ENCODE data around the gene HEBP1. TPM values are rescaled to one million over a fixed set of nuclear protein-coding genes. Genes with fewer than 3 reads are reported as not detected.

Gene HEBP1
- total RNA-seq, 2 donors from 2014 or later: 28.3 to 30.4 TPM

DNA sequence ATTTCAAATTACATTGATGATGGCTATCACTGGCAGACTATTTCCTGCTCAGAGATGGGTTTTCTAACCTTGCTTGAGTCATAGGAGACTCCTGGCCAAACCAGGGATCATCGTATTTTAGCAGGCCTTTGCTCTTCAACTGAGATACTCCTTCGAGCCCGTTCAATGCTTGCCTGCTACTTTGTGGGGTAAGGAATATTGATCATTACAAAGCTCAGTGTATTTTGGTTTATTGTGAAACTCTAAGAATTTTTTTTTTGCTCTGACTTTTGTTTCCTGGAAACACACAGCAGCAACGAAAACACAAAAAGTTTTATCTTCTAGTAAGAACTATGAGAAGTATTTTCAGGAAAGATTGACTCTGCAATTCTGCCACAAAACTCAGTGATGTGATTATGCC lies 52.2 kb downstream of the HEBP1 start:
- DNase-seq (no peak), ATAC-seq (replicated peaks in 1 of 2) (no peak)
- H3K4me3 Mint-ChIP-seq: no peak overlapping the region
- no peaks in the 10 kb centered on the region for H3K36me3 Mint-ChIP-seq (ENCODE audit: insufficient read depth in 2 of 2)
- no peaks in the 10 kb centered on the region for H3K9me3 Mint-ChIP-seq
- H3K4me1 Mint-ChIP-seq (ENCODE audit: low read depth): peaks cover 8% of the 10 kb centered on the region
- no peak overlapping the region for H3K27ac Mint-ChIP-seq
- H3K27me3 Mint-ChIP-seq (ENCODE audit: low read depth): no peaks in the 10 kb centered on the region

DNA sequence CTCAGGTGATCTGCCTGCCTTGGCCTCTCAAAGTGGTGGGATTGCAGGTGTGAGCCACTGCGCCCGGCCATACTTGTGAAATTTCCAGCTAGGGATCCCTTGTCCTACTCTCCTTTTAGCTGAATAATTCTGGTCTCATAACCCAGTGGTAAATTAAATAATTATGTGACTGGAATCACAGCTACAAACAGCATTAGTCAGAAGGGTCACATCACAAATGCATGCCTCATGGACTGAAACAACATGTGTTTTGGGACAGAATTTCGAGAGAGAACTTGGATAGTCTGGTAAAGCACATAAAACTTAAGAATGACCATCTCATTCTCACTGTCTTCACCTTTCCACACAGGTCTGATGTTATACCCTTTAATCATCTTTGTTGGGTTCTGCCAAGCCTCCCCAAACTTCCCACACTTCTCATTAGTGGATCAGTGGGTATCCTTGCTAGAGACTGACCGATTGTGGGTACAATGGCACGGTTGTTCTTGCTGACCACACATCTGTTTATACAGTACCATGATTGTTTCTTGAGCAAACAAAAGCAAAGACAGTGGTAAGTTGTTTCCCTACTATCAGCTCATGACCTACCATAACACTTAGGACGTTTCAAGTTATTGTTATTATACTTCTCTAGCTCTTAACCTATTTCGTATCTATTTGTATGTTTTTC lies 53.2 kb downstream of the HEBP1 start:
- no peak overlapping the region for H3K4me3 Mint-ChIP-seq
- DNase-seq (no peak), ATAC-seq (replicated peaks in 1 of 2) (no peak)
- no peaks in the 10 kb centered on the region for H3K27me3 Mint-ChIP-seq (ENCODE audit: low read depth)
- H3K9me3 Mint-ChIP-seq: no peaks in the 10 kb centered on the region
- H3K4me1 Mint-ChIP-seq (ENCODE audit: low read depth): peaks cover 8% of the 10 kb centered on the region
- H3K36me3 Mint-ChIP-seq (ENCODE audit: insufficient read depth in 2 of 2): no peaks in the 10 kb centered on the region
- no peak overlapping the region for H3K27ac Mint-ChIP-seq

DNA sequence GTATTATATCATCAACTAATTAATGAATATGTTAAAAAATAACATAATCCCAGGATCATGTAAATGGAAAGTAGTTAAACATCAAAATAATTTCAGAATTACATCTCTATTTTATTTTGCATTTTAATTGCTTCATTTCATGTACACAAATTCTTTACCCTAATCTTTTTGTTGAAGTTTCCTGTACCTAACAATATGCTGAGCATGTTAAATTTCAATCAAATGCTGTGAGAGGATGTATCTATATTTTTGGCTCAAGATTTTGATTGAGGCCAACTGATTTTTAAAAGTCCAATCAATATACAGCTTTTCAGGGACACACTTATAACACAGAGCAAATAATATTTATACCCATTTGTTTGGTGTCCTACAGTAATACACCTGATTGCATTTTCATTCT lies 54.5 kb downstream of the HEBP1 start:
- no peak for ATAC-seq (replicated peaks in 1 of 2)
- Mint-ChIP-seq H3K4me1 (ENCODE audit: low read depth) (peaks cover 8% of the 10 kb centered on the region), H3K4me3 (no peak overlapping the region), H3K27me3 (ENCODE audit: low read depth) (no peaks in the 10 kb centered on the region), H3K27ac (no peak overlapping the region), H3K9me3 (no peaks in the 10 kb centered on the region), H3K36me3 (ENCODE audit: insufficient read depth in 2 of 2) (no peaks in the 10 kb centered on the region)
- no peak for DNase-seq

DNA sequence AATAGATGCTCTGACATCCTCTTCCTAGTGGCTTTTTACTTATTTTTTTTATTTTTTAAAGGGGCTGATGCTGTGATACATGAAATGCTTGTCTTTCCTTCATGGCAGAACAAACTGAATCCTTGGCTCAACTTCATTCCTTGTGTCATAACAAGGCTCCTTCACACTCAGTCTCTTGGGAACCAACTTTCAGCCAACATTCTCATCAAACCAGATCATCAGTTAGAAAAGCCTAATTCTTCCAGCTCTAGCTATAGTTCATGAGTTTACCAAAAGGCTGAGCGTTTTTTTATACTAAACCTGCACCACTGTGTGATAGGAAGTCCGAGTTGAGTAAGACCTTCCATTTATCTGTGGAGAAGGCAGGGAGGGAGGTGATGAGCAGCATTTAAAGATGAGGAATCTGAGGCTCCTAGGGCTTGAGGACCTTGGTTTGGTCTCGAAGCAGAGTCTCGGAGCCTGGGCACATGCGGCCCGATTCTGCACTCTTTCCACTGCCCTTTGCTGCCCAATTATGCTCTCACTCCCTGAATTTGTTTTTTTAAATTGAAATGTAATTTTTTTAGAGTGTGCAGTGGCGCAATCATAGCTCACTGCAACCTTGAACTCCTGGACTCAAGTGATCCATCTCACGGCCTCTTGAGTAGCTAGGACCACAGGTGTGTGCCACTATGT lies 56.3 kb downstream of the HEBP1 start:
- peaks cover 8% of the 10 kb centered on the region for H3K4me1 Mint-ChIP-seq (ENCODE audit: low read depth)
- H3K9me3 Mint-ChIP-seq: no peaks in the 10 kb centered on the region
- H3K36me3 Mint-ChIP-seq (ENCODE audit: insufficient read depth in 2 of 2): no peaks in the 10 kb centered on the region
- no peaks in the 10 kb centered on the region for H3K27me3 Mint-ChIP-seq (ENCODE audit: low read depth)
- H3K4me3 Mint-ChIP-seq: no peak overlapping the region
- no peak for ATAC-seq (replicated peaks in 1 of 2)
- no peak for DNase-seq
- H3K27ac Mint-ChIP-seq: no peak overlapping the region

DNA sequence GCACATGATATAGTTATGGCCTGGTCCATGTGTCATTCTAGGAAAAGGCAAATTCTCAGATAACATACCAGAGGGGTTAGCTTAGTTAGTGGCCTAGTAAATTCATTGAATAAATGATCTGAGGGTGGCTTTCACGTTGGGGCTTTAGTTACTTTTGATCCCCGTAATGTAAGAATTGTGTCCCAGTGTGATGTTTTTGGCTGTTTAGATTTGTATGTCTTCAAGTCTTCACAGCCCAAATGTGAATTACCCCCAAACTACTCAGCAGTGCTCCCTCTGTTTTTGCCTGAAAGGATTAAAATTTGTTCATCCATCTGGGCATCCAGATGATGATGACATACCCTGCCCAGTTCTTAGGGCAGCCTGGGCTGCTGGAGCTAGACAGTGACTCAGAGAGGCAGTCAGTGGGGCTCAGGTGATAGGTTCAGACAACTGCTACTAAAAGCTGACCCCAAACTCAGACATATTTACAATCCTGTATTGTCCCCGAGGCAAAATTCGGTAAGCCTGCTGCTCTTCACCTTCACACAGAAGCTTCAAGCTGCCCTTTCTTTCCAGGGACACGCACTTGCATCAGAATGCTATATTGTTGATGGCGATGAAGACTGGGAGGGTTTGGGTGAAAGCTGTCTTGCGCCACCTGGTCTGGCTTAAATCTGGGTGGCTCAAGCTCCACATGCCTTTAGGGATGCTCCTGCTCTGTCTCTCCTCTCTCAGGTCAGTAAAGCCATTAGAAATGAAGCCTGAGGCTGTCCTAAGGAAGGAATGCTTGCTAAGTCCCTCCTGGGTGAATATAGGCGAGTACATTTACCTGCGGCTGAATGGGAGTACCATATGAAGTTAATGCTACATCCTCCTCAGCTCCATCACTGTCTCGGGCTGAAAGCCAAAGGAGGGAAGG lies 58.4 kb downstream of the HEBP1 start:
- no peak overlapping the region for H3K27ac Mint-ChIP-seq
- H3K9me3 Mint-ChIP-seq: no peaks in the 10 kb centered on the region
- H3K4me1 Mint-ChIP-seq (ENCODE audit: low read depth): no peaks in the 10 kb centered on the region
- no peaks in the 10 kb centered on the region for H3K27me3 Mint-ChIP-seq (ENCODE audit: low read depth)
- DNase-seq: no peak
- H3K4me3 Mint-ChIP-seq: no peak overlapping the region
- no peaks in the 10 kb centered on the region for H3K36me3 Mint-ChIP-seq (ENCODE audit: insufficient read depth in 2 of 2)
- ATAC-seq (replicated peaks in 1 of 2): no peak

DNA sequence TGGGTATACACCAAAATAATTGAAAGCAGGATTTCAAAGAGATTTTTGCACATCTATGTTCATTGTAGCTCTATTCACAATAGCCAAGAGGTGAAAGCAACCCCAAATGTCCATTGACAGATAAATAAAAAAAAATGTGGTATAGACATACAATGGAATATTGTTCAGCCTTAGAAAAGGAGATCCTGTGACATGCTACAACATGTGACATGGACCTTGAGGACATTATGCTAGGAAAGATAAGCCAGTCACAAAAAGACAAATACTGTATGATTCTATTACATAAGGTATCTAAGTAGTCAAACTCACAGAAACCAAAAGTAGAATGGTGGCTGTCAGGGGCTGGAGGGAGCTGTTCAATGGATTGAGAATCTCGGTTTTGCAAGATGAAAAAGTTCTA lies 60.2 kb downstream of the HEBP1 start:
- H3K36me3 Mint-ChIP-seq (ENCODE audit: insufficient read depth in 2 of 2): no peaks in the 10 kb centered on the region
- no peak for DNase-seq
- H3K4me1 Mint-ChIP-seq (ENCODE audit: low read depth): no peaks in the 10 kb centered on the region
- H3K9me3 Mint-ChIP-seq: no peaks in the 10 kb centered on the region
- ATAC-seq (replicated peaks in 1 of 2): no peak
- H3K27ac Mint-ChIP-seq: no peak overlapping the region
- H3K4me3 Mint-ChIP-seq: no peak overlapping the region
- no peaks in the 10 kb centered on the region for H3K27me3 Mint-ChIP-seq (ENCODE audit: low read depth)

DNA sequence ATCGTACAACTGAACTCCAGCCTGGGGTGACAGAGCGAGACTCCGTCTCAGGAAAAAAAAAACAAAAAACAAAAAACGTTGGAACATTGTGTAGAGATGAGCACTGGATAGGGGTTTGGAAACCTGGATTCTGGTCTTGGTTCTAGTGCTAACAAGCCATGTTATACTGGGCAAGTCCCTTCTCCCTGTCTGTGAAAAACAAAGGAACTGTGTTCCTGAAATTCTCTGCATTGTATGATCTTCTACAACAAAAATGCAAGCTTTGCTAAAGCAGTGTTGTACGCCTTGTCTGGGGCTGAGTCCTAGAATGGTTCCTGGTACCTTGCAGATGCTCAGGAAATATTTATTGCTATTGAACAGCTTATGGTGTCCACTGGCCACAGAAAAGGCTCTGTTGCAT lies 61.5 kb downstream of the HEBP1 start:
- H3K9me3 Mint-ChIP-seq: no peaks in the 10 kb centered on the region
- no peak overlapping the region for H3K27ac Mint-ChIP-seq
- no peaks in the 10 kb centered on the region for H3K4me1 Mint-ChIP-seq (ENCODE audit: low read depth)
- H3K27me3 Mint-ChIP-seq (ENCODE audit: low read depth): no peaks in the 10 kb centered on the region
- no peaks in the 10 kb centered on the region for H3K36me3 Mint-ChIP-seq (ENCODE audit: insufficient read depth in 2 of 2)
- no peak overlapping the region for H3K4me3 Mint-ChIP-seq
- ATAC-seq (replicated peaks in 1 of 2) (no peak), DNase-seq (no peak)

DNA sequence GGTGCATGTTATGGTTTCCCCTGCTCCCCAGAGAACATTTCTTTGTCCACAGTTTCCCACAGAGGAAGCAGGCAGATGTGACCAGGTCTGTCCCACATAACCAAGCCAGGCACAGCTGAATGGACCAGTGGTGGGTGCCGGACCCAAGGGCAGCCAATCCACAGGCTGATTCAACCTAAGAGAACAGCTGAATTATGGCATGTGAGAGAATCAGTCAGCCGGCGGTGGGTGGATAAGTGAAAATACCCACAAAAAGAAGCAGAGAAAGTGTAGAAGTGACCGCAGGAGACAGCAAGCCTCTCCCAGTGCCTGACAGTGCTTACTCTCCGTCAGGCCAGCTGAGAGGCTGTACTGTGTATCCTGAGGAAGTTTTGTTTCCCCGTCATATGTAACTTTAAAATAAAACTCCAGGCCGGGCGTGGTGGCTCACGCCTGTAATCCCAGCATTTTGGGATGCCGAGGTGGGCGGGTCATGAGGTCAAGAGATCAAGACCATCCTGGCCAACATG lies 63.0 kb downstream of the HEBP1 start:
- no peaks in the 10 kb centered on the region for H3K36me3 Mint-ChIP-seq (ENCODE audit: insufficient read depth in 2 of 2)
- H3K9me3 Mint-ChIP-seq: no peaks in the 10 kb centered on the region
- no peak overlapping the region for H3K4me3 Mint-ChIP-seq
- DNase-seq: no peak
- ATAC-seq (replicated peaks in 1 of 2): no peak
- no peaks in the 10 kb centered on the region for H3K4me1 Mint-ChIP-seq (ENCODE audit: low read depth)
- H3K27me3 Mint-ChIP-seq (ENCODE audit: low read depth): no peaks in the 10 kb centered on the region
- H3K27ac Mint-ChIP-seq: no peak overlapping the region

DNA sequence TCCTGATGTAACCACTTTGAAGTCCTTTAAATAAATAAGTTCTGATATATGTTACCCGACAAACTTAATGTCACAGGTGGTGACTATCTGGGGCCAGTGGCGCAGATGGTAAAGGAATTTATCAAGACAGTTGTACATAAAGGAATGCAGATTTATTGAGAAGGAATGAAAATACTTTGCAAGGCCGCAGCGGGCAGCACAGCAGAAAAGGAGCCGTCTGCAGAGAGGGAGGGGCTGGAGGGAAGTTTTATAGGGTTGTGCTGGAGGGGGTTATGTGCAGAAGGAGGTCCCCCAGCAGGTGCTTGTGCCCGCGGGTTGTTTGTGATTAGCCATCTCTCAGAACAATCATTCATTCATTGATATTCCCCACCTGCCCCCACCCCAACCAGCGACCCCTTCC lies 65.5 kb downstream of the HEBP1 start:
- no peaks in the 10 kb centered on the region for H3K27me3 Mint-ChIP-seq (ENCODE audit: low read depth)
- H3K36me3 Mint-ChIP-seq (ENCODE audit: insufficient read depth in 2 of 2): no peaks in the 10 kb centered on the region
- ATAC-seq (replicated peaks in 1 of 2): no peak
- H3K4me1 Mint-ChIP-seq (ENCODE audit: low read depth): no peaks in the 10 kb centered on the region
- no peaks in the 10 kb centered on the region for H3K9me3 Mint-ChIP-seq
- H3K4me3 Mint-ChIP-seq: no peak overlapping the region
- no peak overlapping the region for H3K27ac Mint-ChIP-seq
- no peak for DNase-seq

DNA sequence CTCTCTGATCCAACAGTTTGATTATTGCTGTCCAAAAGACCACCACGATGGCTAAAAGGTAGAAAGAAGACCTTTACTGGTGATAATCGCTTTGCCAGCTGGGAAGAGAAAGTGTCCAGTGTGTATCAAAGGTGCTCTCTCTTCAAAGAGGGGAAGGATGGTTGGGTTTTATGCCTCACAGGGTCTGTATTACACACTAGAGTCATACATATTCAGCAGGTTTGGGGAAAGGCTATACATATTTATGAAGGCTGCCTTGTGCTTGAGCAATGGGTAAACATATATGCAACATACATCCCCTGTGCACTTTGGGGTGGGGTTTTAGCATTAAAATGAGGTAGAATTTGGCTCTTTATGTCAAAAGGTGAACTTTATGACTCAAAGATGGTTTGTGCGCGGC lies 66.3 kb downstream of the HEBP1 start:
- no peak for ATAC-seq (replicated peaks in 1 of 2)
- Mint-ChIP-seq H3K4me1 (ENCODE audit: low read depth) (no peaks in the 10 kb centered on the region), H3K4me3 (no peak overlapping the region), H3K9me3 (no peaks in the 10 kb centered on the region), H3K27me3 (ENCODE audit: low read depth) (no peaks in the 10 kb centered on the region), H3K36me3 (ENCODE audit: insufficient read depth in 2 of 2) (no peaks in the 10 kb centered on the region), H3K27ac (no peak overlapping the region)
- DNase-seq: no peak

DNA sequence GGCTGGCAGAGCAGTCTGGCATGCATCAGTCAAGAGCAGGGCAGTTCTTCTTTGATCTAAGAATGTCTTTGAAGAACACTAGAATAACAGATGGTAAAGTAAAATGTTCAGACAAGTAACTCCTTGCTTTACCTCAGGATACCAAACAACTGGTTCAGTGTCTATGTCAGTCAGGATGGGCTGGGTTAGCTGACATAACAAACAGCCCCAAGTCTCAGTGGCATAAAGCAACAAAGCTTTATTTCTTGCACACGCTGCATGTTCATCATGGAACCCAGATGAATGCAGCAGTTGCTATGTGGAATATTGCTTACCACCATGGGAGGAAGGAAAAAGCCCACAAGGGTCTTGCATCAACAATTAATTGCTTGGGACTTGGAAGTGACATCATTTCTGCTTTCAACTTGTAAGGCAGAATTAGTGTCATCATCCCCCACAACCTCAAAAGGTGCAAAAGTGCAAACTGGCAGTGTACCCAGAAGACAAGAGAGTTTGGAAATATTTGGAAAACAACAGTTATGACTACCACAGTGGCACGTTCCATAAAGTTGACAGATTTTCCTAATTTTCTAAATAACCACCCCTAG lies 69.3 kb downstream of the HEBP1 start:
- Mint-ChIP-seq H3K27me3 (ENCODE audit: low read depth) (no peaks in the 10 kb centered on the region), H3K9me3 (no peaks in the 10 kb centered on the region), H3K27ac (no peak overlapping the region), H3K4me1 (ENCODE audit: low read depth) (no peaks in the 10 kb centered on the region), H3K4me3 (no peak overlapping the region), H3K36me3 (ENCODE audit: insufficient read depth in 2 of 2) (no peaks in the 10 kb centered on the region)
- DNase-seq (no peak), ATAC-seq (replicated peaks in 1 of 2) (no peak)

DNA sequence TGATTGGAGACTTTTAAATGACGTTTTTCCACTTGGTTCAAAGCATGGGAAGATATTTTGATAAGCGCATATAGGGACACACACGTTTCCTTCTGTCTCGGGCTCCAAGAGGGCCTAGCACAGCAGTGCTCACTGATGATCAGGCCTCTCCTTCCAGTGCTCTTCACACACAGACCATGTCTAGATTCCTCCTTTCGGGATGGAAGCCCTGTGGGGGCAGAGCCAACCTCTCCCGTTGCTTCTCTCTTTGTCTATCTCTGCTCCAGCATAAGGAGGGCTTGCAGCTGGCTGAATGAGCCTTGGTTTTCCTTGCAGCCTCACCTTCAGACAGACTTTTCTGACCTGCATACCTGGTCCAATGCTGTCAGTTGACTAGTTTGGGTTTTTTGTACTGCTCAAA lies 70.4 kb downstream of the HEBP1 start:
- DNase-seq (no peak), ATAC-seq (replicated peaks in 1 of 2) (no peak)
- H3K27me3 Mint-ChIP-seq (ENCODE audit: low read depth): no peaks in the 10 kb centered on the region
- H3K9me3 Mint-ChIP-seq: no peaks in the 10 kb centered on the region
- H3K36me3 Mint-ChIP-seq (ENCODE audit: insufficient read depth in 2 of 2): no peaks in the 10 kb centered on the region
- no peaks in the 10 kb centered on the region for H3K4me1 Mint-ChIP-seq (ENCODE audit: low read depth)
- H3K4me3 Mint-ChIP-seq: no peak overlapping the region
- H3K27ac Mint-ChIP-seq: no peak overlapping the region
